GM23338 (cell line): ENCODE results near the gene DLGAP3. TPM values are rescaled to one million over a fixed set of nuclear protein-coding genes. Genes with fewer than 3 reads are reported as not detected.

Experiments used
- ATAC-seq: fragments of 200-7000 bp; cut with Tn5 transposase; 3 replicates; pipeline ENCODE4 v1.9.1; 2020
- DNase-seq: peaks from one replicate; pipeline ENCODE4 v3.0.0-alpha.2; 2015; ENCODE audit warnings: low spot score
- H2AFZ ChIP-seq: fragments of 200-600 bp; sonication (generic); 2 replicates; pipeline ENCODE4 v1.8.0; 2016; ENCODE audit warnings: antibody characterized with exemption, mild to moderate bottlenecking, moderate library complexity
- H3F3A ChIP-seq: fragments of 200-600 bp; sonication (generic); replicated peaks from 2 replicates; pipeline ENCODE4 v1.8.0; 2017; ENCODE audit warnings: antibody characterized with exemption, mixed run types, low read depth
- H3K27ac ChIP-seq: fragments of 200-600 bp; sonication (generic); 2 replicates; pipeline ENCODE4 v1.6.1; 2016; ENCODE audit warnings: low read depth
- H3K27me3 ChIP-seq: fragments of 200-600 bp; sonication (generic); 2 replicates; pipeline ENCODE4 v1.8.0; 2016; ENCODE audit warnings: mild to moderate bottlenecking, mixed run types, moderate library complexity; ENCODE audit not compliant: insufficient read depth
- H3K36me3 ChIP-seq: fragments of 200-600 bp; sonication (generic); 2 replicates; pipeline ENCODE4 v1.8.0; 2016; ENCODE audit warnings: mild to moderate bottlenecking; ENCODE audit not compliant: insufficient read depth
- H3K4me1 ChIP-seq: fragments of 200-600 bp; sonication (generic); 2 replicates; pipeline ENCODE4 v1.8.0; 2016; ENCODE audit warnings: mild to moderate bottlenecking, moderate library complexity; ENCODE audit not compliant: insufficient read depth
- H3K4me2 ChIP-seq: fragments of 200-600 bp; sonication (generic); 2 replicates; pipeline ENCODE4 v1.7.1; 2017; ENCODE audit warnings: mixed run types
- H3K4me3 ChIP-seq: fragments of 200-600 bp; sonication (generic); 2 replicates; pipeline ENCODE4 v1.6.1; 2016; ENCODE audit warnings: mixed run types
- H3K79me2 ChIP-seq: fragments of 200-600 bp; sonication (generic); replicated peaks from 2 replicates; pipeline ENCODE4 v1.8.0; 2017; ENCODE audit warnings: mild to moderate bottlenecking; ENCODE audit not compliant: insufficient read depth
- H3K9me2 ChIP-seq: fragments of 200-600 bp; sonication (generic); 2 replicates; pipeline ENCODE4 v1.8.0; 2017; ENCODE audit not compliant: insufficient read depth
- H4K20me1 ChIP-seq: fragments of 200-600 bp; sonication (generic); replicated peaks from 2 replicates; pipeline ENCODE4 v1.8.0; 2017; ENCODE audit warnings: mild to moderate bottlenecking; ENCODE audit not compliant: insufficient read depth
- H3K27ac Mint-ChIP-seq: 2 replicates; pipeline ENCODE4 v1.8.0; 2020; ENCODE audit warnings: inconsistent platforms, mild to moderate bottlenecking, moderate library complexity, mixed read lengths
- H3K27me3 Mint-ChIP-seq: 3 replicates; pipeline ENCODE4 v1.8.0; 2022; ENCODE audit warnings: low read depth, mild to moderate bottlenecking, moderate library complexity, mixed read lengths, inconsistent platforms; ENCODE audit not compliant: insufficient read depth, poor library complexity
- H3K36me3 Mint-ChIP-seq: 3 replicates; pipeline ENCODE4 v1.8.0; 2021; ENCODE audit warnings: low read depth, mild to moderate bottlenecking, inconsistent platforms, moderate library complexity, mixed read lengths
- H3K4me1 Mint-ChIP-seq: 3 replicates; pipeline ENCODE4 v1.8.0; 2020; ENCODE audit warnings: mild to moderate bottlenecking, inconsistent platforms, mixed read lengths
- H3K4me3 Mint-ChIP-seq: 3 replicates; pipeline ENCODE4 v1.8.0; 2021; ENCODE audit warnings: moderate library complexity, mild to moderate bottlenecking, inconsistent platforms, mixed read lengths
- H3K9me3 Mint-ChIP-seq: 3 replicates; pipeline ENCODE4 v1.8.0; 2020; ENCODE audit warnings: moderate library complexity, mild to moderate bottlenecking, inconsistent platforms, mixed read lengths
- CREB1 ChIP-seq: fragments of 250-450 bp; sonication (Bioruptor Pico); IDR thresholded peaks from 2 replicates; pipeline ENCODE4 v1.5.0; 2020; ENCODE audit warnings: low read depth, mild to moderate bottlenecking, moderate library complexity
- CTCF ChIP-seq, 2 experiments: fragments of 200-600 bp in 1 of 2; sonication (generic) in 1 of 2; conservative IDR thresholded peaks; 2 replicates each; pipeline versions ENCODE4 v1.5.1 to v1.6.1; 2016 to 2017; ENCODE audit warnings: antibody characterized with exemption in 2 of 2, low read depth in 2 of 2, mild to moderate bottlenecking in 2 of 2, moderate library complexity in 1 of 2
- ETS1 ChIP-seq: IDR thresholded peaks from 2 replicates; pipeline ENCODE4 v1.6.1; 2016; ENCODE audit warnings: antibody characterized with exemption
- EZH2 ChIP-seq: fragments of 200-600 bp; sonication (generic); IDR thresholded peaks from one replicate; pipeline ENCODE4 v1.8.0; 2017; ENCODE audit warnings: antibody characterized with exemption, mild to moderate bottlenecking, low read depth; ENCODE audit not compliant: unreplicated experiment
- EZH2phosphoT487 ChIP-seq: fragments of 200-600 bp; sonication (generic); IDR thresholded peaks from one replicate; pipeline ENCODE4 v1.8.1; 2018; ENCODE audit warnings: antibody characterized with exemption; ENCODE audit not compliant: unreplicated experiment
- JUNB ChIP-seq: IDR thresholded peaks from one replicate; pipeline ENCODE4 v1.6.1; 2016; ENCODE audit warnings: antibody characterized with exemption; ENCODE audit not compliant: unreplicated experiment
- NANOG ChIP-seq: IDR thresholded peaks from 2 replicates; pipeline ENCODE4 v1.6.1; 2016; ENCODE audit warnings: antibody characterized with exemption, borderline replicate concordance
- POLR2AphosphoS5 ChIP-seq: IDR thresholded peaks from 2 replicates; pipeline ENCODE4 v1.6.1; 2016; ENCODE audit warnings: antibody characterized with exemption, low read depth
- REST ChIP-seq: IDR thresholded peaks from one replicate; pipeline ENCODE4 v1.6.1; 2018; ENCODE audit warnings: antibody characterized with exemption; ENCODE audit not compliant: unreplicated experiment
- ZNF114 ChIP-seq: fragments of 250-450 bp; sonication (Bioruptor Pico); IDR thresholded peaks from 2 replicates; pipeline ENCODE4 v1.5.0; 2020; ENCODE audit warnings: mild to moderate bottlenecking, moderate library complexity
- ZNF331 ChIP-seq: fragments of 250-450 bp; sonication (Bioruptor Pico); IDR thresholded peaks from 2 replicates; pipeline ENCODE4 v1.5.0; 2020; ENCODE audit warnings: low read depth, mild to moderate bottlenecking, moderate library complexity
- polyA plus RNA-seq: library from polyadenylated mRNA; unstranded; fragments of >200 nt; fragmentation: Nextera tagmentation; extraction: Ambion mirVana; gene quantifications from 2 replicates; pipeline ENCODE4 v1.2.1, GENCODE V29; 2016
- total RNA-seq: library from RNA; depleted of rRNA; stranded (reverse); fragments of >200 nt; shearing (Covaris generic); gene quantifications from 2 replicates; pipeline ENCODE4 v1.2.3, GENCODE V29; 2014

The DLGAP3 gene
- total and polyA plus RNA-seq, 2 experiments from 2014 or later: 7.1 to 13.7 TPM

GRCh38 chr1:34866762-34867109, 62.7 kb downstream of the DLGAP3 start (continued):
- TF ChIP-seq REST: no peak
- no peak for TF ChIP-seq CTCF (conservative IDR thresholded peaks at IDR 0.05; ENCODE audit: low read depth in 2 of 2)
- no peak for TF ChIP-seq JUNB
- TF ChIP-seq NANOG: no peak
- no peak for TF ChIP-seq EZH2phosphoT487
- no peak for TF ChIP-seq ETS1
- TF ChIP-seq EZH2: no peak
- no peak for TF ChIP-seq ZNF114 (CRISPR knock-in tag)
- no peak for TF ChIP-seq ZNF331 (CRISPR knock-in tag)

- H3K79me2 ChIP-seq: no peaks in the 10 kb centered on the region
- no peaks in the 10 kb centered on the region for H3K9me2 ChIP-seq
- H3K27ac Mint-ChIP-seq: no peak overlapping the region
- no peak overlapping the region for H3K27ac ChIP-seq
- DNase-seq: peak; percentile 91
- H3K4me3 Mint-ChIP-seq: peak overlapping the region; percentile 76
- H2AFZ ChIP-seq: peak overlapping the region; percentile 92
- H3K4me1 Mint-ChIP-seq: peaks cover 8% of the 10 kb centered on the region
- H3K4me2 ChIP-seq: peak overlapping the region; percentile 82
- H3K36me3 ChIP-seq: no peaks in the 10 kb centered on the region
- H3K4me3 ChIP-seq: peak overlapping the region; percentile 73
- H3K36me3 Mint-ChIP-seq: no peaks in the 10 kb centered on the region; the same call in 2 of the 3 replicates
- ATAC-seq: peak; percentile 83
- no peaks in the 10 kb centered on the region for H4K20me1 ChIP-seq
- peaks cover 11% of the 10 kb centered on the region; the same call in 1 of the 2 replicates for H3K27me3 ChIP-seq
- H3K4me1 ChIP-seq: no peaks in the 10 kb centered on the region
- no peaks in the 10 kb centered on the region for H3F3A ChIP-seq
- H3K27me3 Mint-ChIP-seq: peaks cover 14% of the 10 kb centered on the region
- no peaks in the 10 kb centered on the region for H3K9me3 Mint-ChIP-seq
- TF ChIP-seq EZH2phosphoT487 (no peak), POLR2AphosphoS5 (no peak; the same call in none of the 2 replicates), REST (no peak), CREB1 (peak; percentile 41; the same call in 1 of the 2 replicates)
Measured at GRCh38 chr1:34865981-34866761, 63.3 kb downstream of the DLGAP3 start.
